Measurements from ENCODE around the gene CNPY3. TPM values are rescaled to one million over a fixed set of nuclear protein-coding genes. Genes with fewer than 3 reads are reported as not detected.
"Not testable (repeated sequence)": the region's sequence is repeated elsewhere in the genome, so short reads cannot be mapped to it uniquely, and the experiment has no call there.

The CNPY3 gene
- total RNA-seq, 1 donor from 2014 or later = 59.0 TPM

- H3K4me3 ChIP-seq (ENCODE audit: low read depth, low read length) = no peak overlapping the region
- no peak for TF ChIP-seq CTCF (conservative IDR thresholded peaks at IDR 0.05; ENCODE audit: low read depth, low read length)
- no peak for DNase-seq (ENCODE audit: low read depth)
Measured at GRCh38 chr6:42896178-42896719, 33.0 kb upstream of the CNPY3 start.

- DNase-seq (ENCODE audit: low read depth) = no peak
- H3K4me3 ChIP-seq (ENCODE audit: low read depth, low read length) = no peak overlapping the region
- peak; percentile 61 for TF ChIP-seq CTCF (conservative IDR thresholded peaks at IDR 0.05; ENCODE audit: low read depth, low read length)
Measured at GRCh38 chr6:42898891-42899361, 30.4 kb upstream of the CNPY3 start.

- H3K4me3 ChIP-seq (ENCODE audit: low read depth, low read length) = no peak overlapping the region
- TF ChIP-seq CTCF (conservative IDR thresholded peaks at IDR 0.05; ENCODE audit: low read depth, low read length) = no peak
- DNase-seq (ENCODE audit: low read depth) = no peak
Measured at GRCh38 chr6:42899871-42900270, 29.4 kb upstream of the CNPY3 start.

GRCh38 chr6:42901538-42901957 lies 27.7 kb upstream of the CNPY3 start:
- peak; percentile 82 for TF ChIP-seq CTCF (conservative IDR thresholded peaks at IDR 0.05; ENCODE audit: low read depth, low read length)
- peak; percentile 27 for DNase-seq (ENCODE audit: low read depth)
- no peak overlapping the region for H3K4me3 ChIP-seq (ENCODE audit: low read depth, low read length)

- not testable (repeated sequence) for DNase-seq (ENCODE audit: low read depth); H3K4me3 ChIP-seq (ENCODE audit: low read depth, low read length)
Measured at GRCh38 chr6:42902429-42903263, 26.6 kb upstream of the CNPY3 start.

GRCh38 chr6:42904467-42904866 lies 24.8 kb upstream of the CNPY3 start:
- no peak overlapping the region for H3K4me3 ChIP-seq (ENCODE audit: low read depth, low read length)
- no peak for TF ChIP-seq CTCF (conservative IDR thresholded peaks at IDR 0.05; ENCODE audit: low read depth, low read length)

GRCh38 chr6:42907336-42907735 lies 21.9 kb upstream of the CNPY3 start:
- no peak for TF ChIP-seq CTCF (conservative IDR thresholded peaks at IDR 0.05; ENCODE audit: low read depth, low read length)
- no peak overlapping the region for H3K4me3 ChIP-seq (ENCODE audit: low read depth, low read length)
- no peak for DNase-seq (ENCODE audit: low read depth)

More at GRCh38 chr6:42904467-42904866, 24.8 kb upstream of the CNPY3 start:
- no peak for DNase-seq (ENCODE audit: low read depth)

Measured in epithelial cell of proximal tubule (primary cell).